CD8-positive, alpha-beta memory T cell (primary cell): ENCODE results near the gene GLB1L3. TPM values are rescaled to one million over a fixed set of nuclear protein-coding genes. Genes with fewer than 3 reads are reported as not detected.
A peak's percentile ranks its signal among the peaks of the same experiment; 100 is the strongest.

Experiments
- CTCF ChIA-PET: fragments of 350-600 bp; sonication (Branson Sonifier 250); formaldehyde crosslinking; loops from one replicate; lab custom pipeline; 2021; ENCODE audit warnings: antibody characterized with exemption; lab: Charles Lee
- POLR2A ChIA-PET: fragments of 350-600 bp; sonication (Branson Sonifier 250); formaldehyde crosslinking; loops from one replicate; lab custom pipeline; 2021; ENCODE audit warnings: antibody characterized with exemption; lab: Charles Lee
- DNase-seq, 5 donors: peaks; one replicate each; pipeline versions ENCODE4 v3.0.0 to v3.0.0-alpha.2; 2020 to 2022; ENCODE audit warnings: mixed read lengths in 1 of 5
- H3K27ac ChIP-seq: one replicate; pipeline ENCODE4 v1.7.0; 2013; ENCODE audit warnings: low read depth, mild to moderate bottlenecking, low read length, moderate library complexity
- H3K27me3 ChIP-seq: 2 replicates; pipeline ENCODE4 v1.7.0; 2013; ENCODE audit warnings: low read length, mild to moderate bottlenecking; ENCODE audit not compliant: insufficient read depth, poor library complexity, severe bottlenecking
- H3K36me3 ChIP-seq: 2 replicates; pipeline ENCODE4 v1.7.0; 2013; ENCODE audit warnings: mild to moderate bottlenecking, low read length, moderate library complexity; ENCODE audit not compliant: insufficient read depth
- H3K4me1 ChIP-seq: 2 replicates; pipeline ENCODE4 v1.7.0; 2013; ENCODE audit warnings: mild to moderate bottlenecking, low read length, moderate library complexity; ENCODE audit not compliant: insufficient read depth
- H3K4me3 ChIP-seq: 2 replicates; pipeline ENCODE4 v1.7.0; 2013; ENCODE audit warnings: mild to moderate bottlenecking, low read length
- H3K9me3 ChIP-seq: 2 replicates; pipeline ENCODE4 v1.7.0; 2013; ENCODE audit warnings: mild to moderate bottlenecking, low read length
- H3K27ac Mint-ChIP-seq, 8 donors: one replicate each; pipeline ENCODE4 v1.8.0; 2020 to 2021; ENCODE audit warnings: mixed read lengths in 8 of 8, mild to moderate bottlenecking in 6 of 8, inconsistent platforms in 3 of 8, moderate library complexity in 3 of 8
- H3K27me3 Mint-ChIP-seq, 2 donors: one replicate each; pipeline ENCODE4 v1.8.0; 2020 to 2021; ENCODE audit warnings: mixed read lengths in 2 of 2, mild to moderate bottlenecking in 1 of 2, moderate library complexity in 1 of 2
- H3K36me3 Mint-ChIP-seq, 3 donors: one replicate each; pipeline ENCODE4 v1.8.0; 2020 to 2021; ENCODE audit warnings: mixed read lengths in 3 of 3, inconsistent platforms in 1 of 3, mild to moderate bottlenecking in 1 of 3
- H3K4me1 Mint-ChIP-seq, 3 donors: one replicate each; pipeline ENCODE4 v1.8.0; 2020 to 2021; ENCODE audit warnings: mixed read lengths in 3 of 3, inconsistent platforms in 1 of 3, mild to moderate bottlenecking in 1 of 3
- H3K4me3 Mint-ChIP-seq, 7 donors: one replicate each; pipeline ENCODE4 v1.8.0; 2020 to 2021; ENCODE audit warnings: mixed read lengths in 7 of 7, mild to moderate bottlenecking in 6 of 7, moderate library complexity in 4 of 7, inconsistent platforms in 2 of 7
- H3K9me3 Mint-ChIP-seq, 5 donors: one replicate each; pipeline ENCODE4 v1.8.0; 2020 to 2022; ENCODE audit warnings: mixed read lengths in 5 of 5, mild to moderate bottlenecking in 3 of 5, moderate library complexity in 2 of 5, inconsistent platforms in 1 of 5
- polyA plus RNA-seq: library from polyadenylated mRNA; unstranded; fragments of 300-500 nt; fragmentation: Illumina TruSeq; gene quantifications from one replicate; pipeline ENCODE4 v1.2.3, GENCODE V29; 2021
- total RNA-seq, 2 experiments: library from RNA; stranded (reverse); gene quantifications; one replicate each; pipeline ENCODE4 v1.2.3, GENCODE V29; 2021

GLB1L3 gene
- total and polyA plus RNA-seq, 3 experiments from 2014 or later, result 2.0 to 3.0 (median 2.3) TPM

DNA sequence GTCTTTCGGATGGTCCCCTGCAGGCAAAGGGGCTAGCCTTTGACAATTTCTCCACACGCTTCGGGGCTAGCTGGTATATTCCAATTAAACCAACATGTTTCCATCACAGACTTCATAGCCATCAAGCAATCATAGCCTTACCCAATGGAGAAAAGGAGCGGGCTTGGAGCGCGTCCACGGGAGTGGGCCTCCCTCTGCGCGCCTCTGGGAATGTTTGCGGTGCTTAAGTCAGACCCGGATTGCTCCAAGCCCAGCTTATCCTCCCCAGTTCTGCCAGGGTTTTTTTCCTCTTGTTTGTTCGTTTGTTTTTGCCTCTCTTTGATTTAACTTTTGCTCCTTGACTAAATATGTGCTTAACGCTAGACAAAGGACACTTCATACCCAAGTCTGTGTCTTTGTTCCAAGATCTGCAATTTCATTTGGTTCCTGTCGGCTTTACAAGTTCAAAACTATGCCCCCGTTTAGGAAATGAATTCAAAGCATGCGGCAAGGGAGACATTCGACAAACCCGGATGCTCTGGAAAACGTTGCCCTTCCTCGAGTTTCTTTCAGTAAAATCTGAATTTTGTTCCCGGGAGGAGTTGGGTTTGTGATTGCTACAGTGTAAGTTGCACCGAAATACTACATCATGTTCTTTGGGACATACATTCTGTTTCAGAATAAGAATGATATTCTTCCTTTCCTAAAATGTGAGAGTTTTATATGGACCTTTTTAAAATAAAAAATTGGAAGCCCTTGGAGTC lies 54.6 kb downstream of the GLB1L3 start:
- H3K4me3 Mint-ChIP-seq, result peak overlapping the region; percentile 78 to 93 (median 87)
- DNase-seq, result no peak
- ChIA-PET POLR2A (no interaction called here), CTCF (no interaction called here)
- peaks cover 13 to 23% (median 20%) of the 10 kb centered on the region in 3 donors for H3K4me1 Mint-ChIP-seq
- H3K9me3 ChIP-seq, result no peaks in the 10 kb centered on the region
- H3K27ac ChIP-seq, result no peak overlapping the region
- no peaks in the 10 kb centered on the region for H3K36me3 ChIP-seq
- H3K4me1 ChIP-seq, result peaks cover 17% of the 10 kb centered on the region
- no peaks in the 10 kb centered on the region for H3K36me3 Mint-ChIP-seq
- peak overlapping the region; percentile 57 for H3K4me3 ChIP-seq
- H3K27ac Mint-ChIP-seq, result peak overlapping the region in 2 of 8 donors; percentile 20 to 87
- H3K27me3 ChIP-seq, result no peaks in the 10 kb centered on the region
- peaks cover 1 to 17% of the 10 kb centered on the region in 2 donors for H3K27me3 Mint-ChIP-seq
- H3K9me3 Mint-ChIP-seq, result no peaks in the 10 kb centered on the region

DNA sequence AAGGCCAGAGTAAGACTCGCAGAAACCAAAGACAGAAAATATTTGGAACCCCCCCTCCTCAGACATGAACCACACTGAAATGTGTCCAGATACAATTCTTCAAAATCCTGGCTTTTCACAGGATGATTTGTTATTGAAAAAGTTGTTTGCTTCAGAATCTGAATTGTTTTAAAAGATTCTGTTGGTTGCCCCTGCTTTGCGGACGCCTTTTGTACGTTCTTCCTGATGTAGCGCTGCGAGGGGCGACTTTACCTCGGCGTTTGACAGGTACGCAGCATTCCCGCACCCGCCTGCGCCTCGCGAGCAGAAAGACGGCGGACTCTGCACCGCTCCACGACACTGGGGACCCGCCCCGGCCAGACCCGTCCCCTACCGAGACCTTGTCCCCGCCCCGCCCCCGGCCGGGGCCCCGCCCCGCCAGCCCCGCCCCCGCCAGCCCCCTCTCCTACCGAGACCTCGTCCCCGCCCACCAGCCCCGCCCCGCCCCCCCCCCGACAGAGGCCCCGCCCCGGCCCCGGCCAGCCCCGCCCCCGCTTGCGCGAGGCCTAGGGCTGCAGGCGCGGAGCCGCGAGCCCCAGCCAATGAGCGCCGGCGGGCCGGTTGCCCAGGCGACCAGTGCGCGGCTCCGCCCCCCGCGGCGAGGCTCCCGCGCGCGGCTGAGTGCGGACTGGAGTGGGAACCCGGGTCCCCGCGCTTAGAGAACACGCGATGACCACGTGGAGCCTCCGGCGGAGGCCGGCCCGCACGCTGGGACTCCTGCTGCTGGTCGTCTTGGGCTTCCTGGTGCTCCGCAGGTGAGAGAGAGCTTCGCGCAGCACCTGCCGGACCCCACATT lies 55.4 kb downstream of the GLB1L3 start, which contains the start of gene GLB1L2:
Gene GLB1L2, plus strand, starts transcription at position 635 of the 835 bp plus-strand sequence. Its CDS starts 74 bp downstream, at position 709.
- H3K27me3 Mint-ChIP-seq, result peaks cover 1 to 17% of the 10 kb centered on the region in 2 donors
- no peaks in the 10 kb centered on the region for H3K9me3 Mint-ChIP-seq
- peaks cover 13 to 23% (median 20%) of the 10 kb centered on the region in 3 donors for H3K4me1 Mint-ChIP-seq
- ChIA-PET CTCF (interaction anchor here (1.1 to 2.7 kb wide), 2 partner anchors 54 to 70 kb away, joined by 4 to 9 read pairs; no protein-coding TSS in a partner anchor), POLR2A (no interaction called here)
- DNase-seq, result peak; percentile 74 to 84 (median 80)
- H3K4me3 Mint-ChIP-seq, result peak within 1 kb of the TSS; percentile 78 to 93 (median 87)
- H3K9me3 ChIP-seq, result no peaks in the 10 kb centered on the region
- H3K36me3 ChIP-seq, result no peaks in the 10 kb centered on the region
- H3K4me3 ChIP-seq, result peak within 1 kb of the TSS; percentile 67
- peaks cover 17% of the 10 kb centered on the region for H3K4me1 ChIP-seq
- H3K27ac Mint-ChIP-seq, result peak within 1 kb of the TSS in 7 of 8 donors; percentile 41 to 95 (median 83)
- H3K27me3 ChIP-seq, result no peaks in the 10 kb centered on the region
- H3K27ac ChIP-seq, result no peak within 1 kb of the TSS
- H3K36me3 Mint-ChIP-seq, result no peaks in the 10 kb centered on the region

DNA sequence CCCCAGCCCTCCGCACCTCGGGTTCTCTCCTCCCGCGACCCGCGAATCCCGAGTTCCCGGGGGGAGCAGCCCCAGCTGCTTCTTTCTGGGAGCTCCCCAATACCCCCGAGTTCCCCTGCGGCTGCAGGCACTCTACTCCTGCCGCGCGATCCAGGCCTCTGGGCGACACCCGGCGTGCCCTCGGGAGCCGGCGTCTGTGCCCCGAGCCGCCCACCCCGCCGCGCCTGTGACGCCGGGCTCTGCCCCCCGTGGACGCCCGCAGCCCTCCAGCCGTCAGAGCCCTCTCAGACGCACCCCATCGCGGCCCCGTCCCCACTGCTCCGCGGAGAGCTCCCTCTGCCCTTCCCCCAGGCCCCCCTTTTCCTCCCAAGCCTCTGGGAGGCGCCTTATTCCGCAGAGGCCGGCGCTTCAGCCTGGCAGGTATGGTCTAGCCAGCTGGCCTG lies 56.0 kb downstream of the GLB1L3 start:
- peak in 3 of 5 donors; percentile 19 to 56 (median 26) for DNase-seq
- CTCF ChIA-PET, result interaction anchor here (1.1 to 2.7 kb wide), 2 partner anchors 55 to 70 kb away, joined by 4 to 9 read pairs; no protein-coding TSS in a partner anchor
- H3K27ac ChIP-seq, result no peak overlapping the region
- peaks cover 13 to 23% (median 20%) of the 10 kb centered on the region in 3 donors for H3K4me1 Mint-ChIP-seq
- peak overlapping the region; percentile 67 for H3K4me3 ChIP-seq
- H3K36me3 ChIP-seq, result no peaks in the 10 kb centered on the region
- no peaks in the 10 kb centered on the region for H3K9me3 ChIP-seq
- peaks cover 1 to 17% of the 10 kb centered on the region in 2 donors for H3K27me3 Mint-ChIP-seq
- no peaks in the 10 kb centered on the region for H3K9me3 Mint-ChIP-seq
- peaks cover 17% of the 10 kb centered on the region for H3K4me1 ChIP-seq
- H3K27me3 ChIP-seq, result no peaks in the 10 kb centered on the region
- H3K4me3 Mint-ChIP-seq, result peak overlapping the region; percentile 78 to 90 (median 79)
- POLR2A ChIA-PET, result interaction anchor here (1.0 kb wide), 1 partner anchor 108 kb away, joined by 3 read pairs; the partner anchor contains the start of gene VPS26B
- no peaks in the 10 kb centered on the region for H3K36me3 Mint-ChIP-seq
- peak overlapping the region in 4 of 8 donors; percentile 41 to 81 (median 60) for H3K27ac Mint-ChIP-seq

DNA sequence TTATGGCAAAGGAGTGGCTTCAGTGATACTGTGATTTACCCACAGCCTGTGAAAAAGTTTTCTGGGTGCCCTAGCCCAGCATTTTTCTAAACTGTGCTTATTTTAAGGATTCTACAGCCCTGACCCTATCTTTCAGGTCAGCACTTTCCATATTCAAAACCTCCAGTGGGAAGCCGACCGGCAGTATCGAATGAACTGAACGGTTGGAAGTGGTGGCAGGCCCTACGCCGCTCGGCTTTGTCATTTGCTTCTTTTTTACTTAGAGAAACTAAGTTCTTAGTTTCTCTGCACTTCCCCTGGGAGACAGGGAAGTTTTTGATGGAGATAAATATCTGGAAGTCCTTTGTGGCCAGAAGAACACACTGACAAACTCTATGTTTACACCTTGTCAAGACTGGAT lies 56.6 kb downstream of the GLB1L3 start:
- Histone ChIP-seq H3K36me3 (no peaks in the 10 kb centered on the region), H3K4me3 (peak overlapping the region; percentile 67), H3K27me3 (no peaks in the 10 kb centered on the region), H3K9me3 (no peaks in the 10 kb centered on the region), H3K27ac (no peak overlapping the region), H3K4me1 (peaks cover 17% of the 10 kb centered on the region)
- H3K27ac Mint-ChIP-seq, result peak overlapping the region in 5 of 8 donors; percentile 41 to 81 (median 56)
- ChIA-PET CTCF (interaction anchor here (1.1 to 2.7 kb wide), 2 partner anchors 55 to 71 kb away, joined by 4 to 9 read pairs; no protein-coding TSS in a partner anchor), POLR2A (interaction anchor here (1.0 kb wide), 1 partner anchor 108 kb away, joined by 3 read pairs; the partner anchor contains the start of gene VPS26B)
- H3K4me3 Mint-ChIP-seq, result peak overlapping the region; percentile 78 to 90 (median 79)
- peaks cover 1 to 17% of the 10 kb centered on the region in 2 donors for H3K27me3 Mint-ChIP-seq
- H3K36me3 Mint-ChIP-seq, result no peaks in the 10 kb centered on the region
- no peak for DNase-seq
- peaks cover 13 to 23% (median 20%) of the 10 kb centered on the region in 3 donors for H3K4me1 Mint-ChIP-seq
- no peaks in the 10 kb centered on the region for H3K9me3 Mint-ChIP-seq

DNA sequence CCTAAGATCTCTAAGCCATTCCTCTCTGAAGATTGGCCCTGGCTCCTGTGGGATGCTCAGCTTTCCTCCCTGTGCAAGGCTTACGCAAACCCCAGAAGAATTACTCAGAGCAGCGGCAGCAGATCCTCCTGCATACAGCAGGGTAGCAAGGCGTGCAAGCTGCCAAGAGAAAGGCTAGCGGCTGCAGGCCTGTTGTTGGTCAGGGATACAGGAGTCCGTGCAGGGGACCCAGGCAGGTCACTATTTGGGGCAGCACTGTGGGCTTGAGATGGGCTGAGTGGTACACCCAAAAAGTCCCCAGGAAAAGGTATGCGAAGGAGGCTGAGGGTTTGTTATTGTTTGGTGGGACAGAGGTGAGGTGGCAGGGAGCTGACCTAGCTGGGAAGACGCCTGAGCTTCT lies 57.1 kb downstream of the GLB1L3 start:
- ChIA-PET CTCF (interaction anchor here (1.6 to 2.7 kb wide), 2 partner anchors 56 to 58 kb away, joined by 5 to 9 read pairs; no protein-coding TSS in a partner anchor), POLR2A (interaction anchor here (1.0 kb wide), 1 partner anchor 109 kb away, joined by 3 read pairs; the partner anchor contains the start of gene VPS26B)
- H3K36me3 Mint-ChIP-seq, result no peaks in the 10 kb centered on the region
- H3K4me1 ChIP-seq, result peaks cover 17% of the 10 kb centered on the region
- H3K4me1 Mint-ChIP-seq, result peaks cover 13 to 23% (median 20%) of the 10 kb centered on the region in 3 donors
- H3K27me3 Mint-ChIP-seq, result peaks cover 1 to 17% of the 10 kb centered on the region in 2 donors
- no peak for DNase-seq
- H3K4me3 ChIP-seq, result no peak overlapping the region
- H3K27ac Mint-ChIP-seq, result no peak overlapping the region
- H3K36me3 ChIP-seq, result no peaks in the 10 kb centered on the region
- H3K27ac ChIP-seq, result no peak overlapping the region
- H3K9me3 ChIP-seq, result no peaks in the 10 kb centered on the region
- no peaks in the 10 kb centered on the region for H3K9me3 Mint-ChIP-seq
- peak overlapping the region in 6 of 7 donors; percentile 54 to 90 (median 78) for H3K4me3 Mint-ChIP-seq
- H3K27me3 ChIP-seq, result no peaks in the 10 kb centered on the region

DNA sequence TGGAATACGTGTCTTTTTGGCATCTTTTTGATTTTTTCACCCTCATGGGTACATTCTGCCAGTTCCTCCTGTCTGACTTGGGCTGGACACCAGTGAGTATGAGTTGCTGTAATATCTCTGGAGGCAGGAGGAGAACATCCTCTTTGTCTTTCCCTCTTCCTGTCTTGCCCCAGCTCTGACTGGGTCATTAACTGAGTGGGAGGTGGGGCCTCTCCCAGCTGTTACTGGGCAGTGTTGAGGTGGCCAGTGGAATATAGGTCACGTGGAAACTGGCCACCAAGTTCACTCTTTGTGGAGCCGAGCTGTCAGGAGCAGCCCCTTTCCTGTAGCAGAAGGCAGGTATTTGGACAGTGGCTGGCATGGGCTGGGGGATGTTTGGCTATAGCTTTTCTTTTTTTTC lies 57.8 kb downstream of the GLB1L3 start:
- no peaks in the 10 kb centered on the region for H3K9me3 ChIP-seq
- H3K27ac ChIP-seq, result no peak overlapping the region
- Mint-ChIP-seq H3K36me3 (no peaks in the 10 kb centered on the region), H3K4me1 (peaks cover 13 to 23% (median 20%) of the 10 kb centered on the region in 3 donors), H3K27me3 (peaks cover 3 to 17% of the 10 kb centered on the region in 2 donors), H3K27ac (peak overlapping the region in 1 of 8 donors; percentile 70), H3K4me3 (peak overlapping the region in 4 of 7 donors; percentile 24 to 54 (median 50)), H3K9me3 (no peaks in the 10 kb centered on the region)
- POLR2A ChIA-PET, result no interaction called here
- H3K4me3 ChIP-seq, result no peak overlapping the region
- CTCF ChIA-PET, result interaction anchor here (1.6 to 2.7 kb wide), 2 partner anchors 57 to 58 kb away, joined by 5 to 9 read pairs; no protein-coding TSS in a partner anchor
- no peak for DNase-seq
- no peaks in the 10 kb centered on the region for H3K36me3 ChIP-seq
- no peaks in the 10 kb centered on the region for H3K27me3 ChIP-seq
- H3K4me1 ChIP-seq, result peaks cover 17% of the 10 kb centered on the region

DNA sequence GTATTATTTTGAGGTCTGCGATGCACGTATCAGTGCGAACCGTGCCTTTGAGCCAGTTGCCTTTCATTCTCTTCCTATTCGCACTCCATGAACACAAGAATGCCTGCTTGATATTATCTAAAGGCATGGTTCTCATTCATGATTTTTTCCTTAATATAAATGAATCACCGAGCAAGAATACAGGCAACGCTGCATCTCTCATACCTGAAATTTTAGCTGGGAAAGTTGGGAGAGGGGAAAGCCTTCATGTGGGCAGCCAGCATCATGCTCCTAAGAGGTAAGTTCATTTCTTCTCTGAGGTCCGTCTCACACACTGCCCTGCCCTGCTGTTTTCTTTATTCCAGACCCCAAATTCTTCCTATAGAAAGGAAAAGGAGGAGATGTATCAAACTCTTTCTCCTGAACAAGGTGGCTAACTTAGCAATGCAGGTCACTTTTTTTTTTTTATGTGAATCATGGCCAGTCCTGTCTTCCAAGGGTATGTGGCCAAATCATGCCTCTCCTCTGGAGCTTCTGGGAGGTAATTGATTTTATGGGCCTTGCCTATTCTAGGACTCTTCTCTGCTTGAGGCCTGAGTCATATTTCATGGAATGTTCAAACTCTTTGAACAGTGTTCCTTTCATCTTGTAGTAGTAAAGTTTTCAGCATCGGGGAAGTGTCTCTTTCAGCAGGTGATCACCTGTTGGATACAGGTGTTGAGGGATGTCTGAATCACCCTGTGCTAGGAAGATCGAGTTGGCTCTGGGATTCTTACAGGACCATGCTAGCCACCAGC lies 58.8 kb downstream of the GLB1L3 start:
- H3K9me3 ChIP-seq, result no peaks in the 10 kb centered on the region
- Mint-ChIP-seq H3K4me3 (peak overlapping the region in 2 of 7 donors; percentile 37 to 51), H3K36me3 (no peaks in the 10 kb centered on the region), H3K27me3 (peaks cover 3 to 17% of the 10 kb centered on the region in 2 donors), H3K27ac (no peak overlapping the region), H3K4me1 (peaks cover 13 to 23% (median 20%) of the 10 kb centered on the region in 3 donors), H3K9me3 (no peaks in the 10 kb centered on the region)
- no peaks in the 10 kb centered on the region for H3K27me3 ChIP-seq
- peaks cover 17% of the 10 kb centered on the region for H3K4me1 ChIP-seq
- POLR2A ChIA-PET, result no interaction called here
- no peaks in the 10 kb centered on the region for H3K36me3 ChIP-seq
- CTCF ChIA-PET, result interaction anchor here (1.6 kb wide), 1 partner anchor 59 kb away, joined by 5 read pairs; no protein-coding TSS in a partner anchor
- no peak for DNase-seq
- no peak overlapping the region for H3K27ac ChIP-seq
- H3K4me3 ChIP-seq, result no peak overlapping the region
